GM18507 (cell line): ENCODE measurements around the gene THOC7.

ENCODE experiments used
- DNase-seq: peaks from one replicate; pipeline ENCODE4 v3.0.0; 2011; ENCODE audit warnings: low read depth; ENCODE audit not compliant: insufficient read length; ENCODE audit errors: extremely low spot score
- FAIRE-seq: peaks from 2 replicates; lab custom pipeline; 2011; peaks lifted over from hg19 to GRCh38; lab: Jason Lieb, UNC

THOC7 gene

GRCh38 chr3:63795438-63795837 lies 68.2 kb downstream of the THOC7 start:
- DNase-seq (no peak), FAIRE-seq (no peak)

- FAIRE-seq: no peak
- no peak for DNase-seq
Measured at GRCh38 chr3:63791974-63792373, 71.6 kb downstream of the THOC7 start.
